Osteoblast (primary cell): Measurements from ENCODE around the gene HNRNPA3. TPM values are rescaled to one million over a fixed set of nuclear protein-coding genes. Genes with fewer than 3 reads are reported as not detected.

Source experiments
- DNase-seq: peaks from one replicate; pipeline ENCODE4 v3.0.0; 2011; ENCODE audit warnings: low spot score, mixed read lengths; ENCODE audit not compliant: insufficient read length; ENCODE audit errors: missing footprints
- H2AFZ ChIP-seq: 2 replicates; pipeline ENCODE4 v1.6.0; 2011; ENCODE audit warnings: mild to moderate bottlenecking, low read length
- H3K27ac ChIP-seq: 2 replicates; pipeline ENCODE4 v1.5.1; 2011; ENCODE audit warnings: mild to moderate bottlenecking, low read depth, low read length, moderate library complexity
- H3K27me3 ChIP-seq: 2 replicates; pipeline ENCODE4 v1.6.0; 2012; ENCODE audit warnings: mild to moderate bottlenecking, control low read depth, inconsistent platforms, low read length, moderate library complexity; ENCODE audit not compliant: insufficient read depth
- H3K36me3 ChIP-seq: 2 replicates; pipeline ENCODE4 v1.5.1; 2011; ENCODE audit warnings: mild to moderate bottlenecking, low read length, control low read depth, moderate library complexity; ENCODE audit not compliant: insufficient read depth
- H3K4me1 ChIP-seq: 2 replicates; pipeline ENCODE4 v1.5.1; 2011; ENCODE audit warnings: mild to moderate bottlenecking, low read length, control low read depth, moderate library complexity; ENCODE audit not compliant: insufficient read depth
- H3K4me2 ChIP-seq: 2 replicates; pipeline ENCODE4 v1.6.0; 2011; ENCODE audit warnings: mild to moderate bottlenecking, low read length; ENCODE audit not compliant: insufficient read depth
- H3K4me3 ChIP-seq: fragments of 200-600 bp; sonication (generic); 3 replicates; pipeline ENCODE4 v1.5.1; 2012; ENCODE audit warnings: mild to moderate bottlenecking, low read length, inconsistent platforms; ENCODE audit not compliant: insufficient read depth
- H3K79me2 ChIP-seq: 2 replicates; pipeline ENCODE4 v1.6.0; 2012; ENCODE audit warnings: mild to moderate bottlenecking, low read length, control low read depth, inconsistent platforms; ENCODE audit not compliant: insufficient read depth
- H3K9me3 ChIP-seq: 2 replicates; pipeline ENCODE4 v1.5.1; 2011; ENCODE audit warnings: low read depth, low read length, control low read depth
- H4K20me1 ChIP-seq: 2 replicates; pipeline ENCODE4 v1.6.0; 2012; ENCODE audit warnings: mild to moderate bottlenecking, low read length, control low read depth; ENCODE audit not compliant: insufficient read depth
- total RNA-seq: library from RNA; depleted of rRNA; stranded (reverse); fragments of >200 nt; gene quantifications from 2 replicates; pipeline ENCODE4 v1.2.3, GENCODE V29; 2012
- TF ChIP-seq, protein P1 (sequence below): IDR thresholded peaks from 2 replicates; pipeline ENCODE4 v1.5.1; 2011; ENCODE audit warnings: mild to moderate bottlenecking, low read depth, low read length, moderate library complexity; ENCODE audit errors: extremely low read depth

Gene HNRNPA3
- total RNA-seq, 1 donor = 21.4 TPM

- H3K4me2 ChIP-seq = peak overlapping the region; percentile 25
- DNase-seq = no peak
- TF ChIP-seq, protein P1, sequence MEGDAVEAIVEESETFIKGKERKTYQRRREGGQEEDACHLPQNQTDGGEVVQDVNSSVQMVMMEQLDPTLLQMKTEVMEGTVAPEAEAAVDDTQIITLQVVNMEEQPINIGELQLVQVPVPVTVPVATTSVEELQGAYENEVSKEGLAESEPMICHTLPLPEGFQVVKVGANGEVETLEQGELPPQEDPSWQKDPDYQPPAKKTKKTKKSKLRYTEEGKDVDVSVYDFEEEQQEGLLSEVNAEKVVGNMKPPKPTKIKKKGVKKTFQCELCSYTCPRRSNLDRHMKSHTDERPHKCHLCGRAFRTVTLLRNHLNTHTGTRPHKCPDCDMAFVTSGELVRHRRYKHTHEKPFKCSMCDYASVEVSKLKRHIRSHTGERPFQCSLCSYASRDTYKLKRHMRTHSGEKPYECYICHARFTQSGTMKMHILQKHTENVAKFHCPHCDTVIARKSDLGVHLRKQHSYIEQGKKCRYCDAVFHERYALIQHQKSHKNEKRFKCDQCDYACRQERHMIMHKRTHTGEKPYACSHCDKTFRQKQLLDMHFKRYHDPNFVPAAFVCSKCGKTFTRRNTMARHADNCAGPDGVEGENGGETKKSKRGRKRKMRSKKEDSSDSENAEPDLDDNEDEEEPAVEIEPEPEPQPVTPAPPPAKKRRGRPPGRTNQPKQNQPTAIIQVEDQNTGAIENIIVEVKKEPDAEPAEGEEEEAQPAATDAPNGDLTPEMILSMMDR = no peak
- no peaks in the 10 kb centered on the region for H3K27me3 ChIP-seq
- H3K27ac ChIP-seq = peak overlapping the region; percentile 5
- H3K9me3 ChIP-seq = no peaks in the 10 kb centered on the region
- peaks cover 100% of the 10 kb centered on the region for H3K79me2 ChIP-seq
- H4K20me1 ChIP-seq = peaks cover 94% of the 10 kb centered on the region
- H2AFZ ChIP-seq = no peak overlapping the region
- peaks cover 32% of the 10 kb centered on the region for H3K36me3 ChIP-seq
- H3K4me1 ChIP-seq = peaks cover 49% of the 10 kb centered on the region
- no peak overlapping the region for H3K4me3 ChIP-seq
Measured at GRCh38 chr2:177256026-177256425, 43.4 kb downstream of the HNRNPA3 start.

GRCh38 chr2:177256695-177257094 is 44.1 kb downstream of the HNRNPA3 start:
- no peak overlapping the region for H2AFZ ChIP-seq
- H3K4me2 ChIP-seq = peak overlapping the region; percentile 25
- DNase-seq = no peak
- H3K27ac ChIP-seq = peak overlapping the region; percentile 5
- peaks cover 53% of the 10 kb centered on the region for H3K4me1 ChIP-seq
- peaks cover 97% of the 10 kb centered on the region for H4K20me1 ChIP-seq
- peaks cover 100% of the 10 kb centered on the region for H3K79me2 ChIP-seq
- TF ChIP-seq, protein P1 = no peak
- peaks cover 32% of the 10 kb centered on the region for H3K36me3 ChIP-seq
- H3K4me3 ChIP-seq = no peak overlapping the region
- no peaks in the 10 kb centered on the region for H3K9me3 ChIP-seq
- H3K27me3 ChIP-seq = no peaks in the 10 kb centered on the region

- Histone ChIP-seq H3K27me3 (no peaks in the 10 kb centered on the region), H3K36me3 (peaks cover 25% of the 10 kb centered on the region), H3K4me3 (no peak overlapping the region), H2AFZ (no peak overlapping the region), H3K9me3 (no peaks in the 10 kb centered on the region), H3K4me2 (no peak overlapping the region), H4K20me1 (peaks cover 93% of the 10 kb centered on the region), H3K79me2 (peaks cover 100% of the 10 kb centered on the region), H3K27ac (peak overlapping the region; percentile 20), H3K4me1 (peaks cover 52% of the 10 kb centered on the region)
- DNase-seq = no peak
- TF ChIP-seq, protein P1 = no peak
Measured at GRCh38 chr2:177257471-177257870, 44.9 kb downstream of the HNRNPA3 start.

- H3K4me1 ChIP-seq = peaks cover 52% of the 10 kb centered on the region
- H3K4me3 ChIP-seq = no peak overlapping the region
- TF ChIP-seq, protein P1 = no peak
- DNase-seq = no peak
- no peaks in the 10 kb centered on the region for H3K27me3 ChIP-seq
- H3K9me3 ChIP-seq = no peaks in the 10 kb centered on the region
- peaks cover 20% of the 10 kb centered on the region for H3K36me3 ChIP-seq
- peaks cover 87% of the 10 kb centered on the region for H4K20me1 ChIP-seq
- H3K27ac ChIP-seq = no peak overlapping the region
- peaks cover 100% of the 10 kb centered on the region for H3K79me2 ChIP-seq
- H2AFZ ChIP-seq = no peak overlapping the region
- no peak overlapping the region for H3K4me2 ChIP-seq
Measured at GRCh38 chr2:177258059-177258458, 45.5 kb downstream of the HNRNPA3 start.
